Peyer's patch (tissue), 4 donors: ENCODE data around the gene EGFLAM. TPM values are rescaled to one million over a fixed set of nuclear protein-coding genes. Genes with fewer than 3 reads are reported as not detected.

Experiments
- DNase-seq, 3 donors: peaks; one replicate each; pipeline ENCODE4 v3.0.0-alpha.2; 2017 to 2019
- H3K27ac ChIP-seq, 4 donors: fragments of 200-600 bp; sonication (generic); one replicate each; pipeline ENCODE4 v1.5.1; 2016 to 2019
- H3K27me3 ChIP-seq, 2 donors: fragments of 200-600 bp; sonication (generic); one replicate each; pipeline ENCODE4 v1.5.1; 2019
- H3K36me3 ChIP-seq, 3 donors: fragments of 200-600 bp; sonication (generic); one replicate each; pipeline ENCODE4 v1.5.1; 2016 to 2019
- H3K4me1 ChIP-seq, 4 donors: fragments of 200-600 bp; sonication (generic); one replicate each; pipeline ENCODE4 v1.5.1; 2016 to 2019
- H3K4me3 ChIP-seq, 4 donors: fragments of 200-600 bp; sonication (generic); 1 replicate in 3 of 4; 2 replicates in 1 of 4; pipeline ENCODE4 v1.5.1; 2016 to 2019; ENCODE audit warnings: mild to moderate bottlenecking in 1 of 4
- H3K9me3 ChIP-seq, 4 donors: fragments of 200-600 bp; sonication (generic); one replicate each; pipeline ENCODE4 v1.5.1; 2016 to 2019; ENCODE audit warnings: mild to moderate bottlenecking in 1 of 4
- CTCF ChIP-seq, 6 experiments: fragments of 450-650 bp in 4 of 6; fragments of 200-600 bp in 2 of 6; sonication (generic) in 1 of 6; IDR thresholded peaks; one replicate each; pipeline ENCODE4 v1.5.1; 2017 to 2019; ENCODE audit warnings: antibody characterized with exemption in 6 of 6, mild to moderate bottlenecking in 3 of 6, moderate library complexity in 1 of 6
- POLR2A ChIP-seq, 2 donors: fragments of 450-650 bp; IDR thresholded peaks; one replicate each; pipeline ENCODE4 v1.5.1; 2017; ENCODE audit warnings: antibody characterized with exemption in 2 of 2, mild to moderate bottlenecking in 2 of 2, moderate library complexity in 2 of 2
- total RNA-seq, 4 donors: library from RNA; depleted of rRNA; stranded (reverse); fragments of >200 nt; gene quantifications; one replicate each; pipeline ENCODE4 v1.1.0, GENCODE V29; 2016

EGFLAM gene
- total RNA-seq, 4 donors from 2014 or later = 0.54 to 1.7 (median 0.70) TPM; not detected in 1

- H3K27me3 ChIP-seq = peaks cover 0 to 12% of the 10 kb centered on the region in 2 donors
- H3K4me3 ChIP-seq = peak overlapping the region in 3 of 4 donors; percentile 4 to 52 (median 41)
- H3K36me3 ChIP-seq = no peaks in the 10 kb centered on the region
- peaks cover 0 to 6% (median 0%) of the 10 kb centered on the region in 4 donors for H3K4me1 ChIP-seq
- H3K9me3 ChIP-seq = no peaks in the 10 kb centered on the region
- DNase-seq = no peak
- peak overlapping the region in 1 of 4 donors; percentile 13 for H3K27ac ChIP-seq
- TF ChIP-seq CTCF (IDR thresholded peaks at IDR 0.05) = no peak
- no peak for TF ChIP-seq POLR2A (IDR thresholded peaks at IDR 0.05)
Measured at GRCh38 chr5:38257308-38258041, 884 bp upstream of the EGFLAM start.

GRCh38 chr5:38258042-38258318 lies 379 bp upstream of the EGFLAM start:
- DNase-seq = no peak
- Histone ChIP-seq H3K36me3 (no peaks in the 10 kb centered on the region), H3K9me3 (no peaks in the 10 kb centered on the region), H3K27ac (peak overlapping the region in 1 of 4 donors; percentile 13), H3K27me3 (peaks cover 0 to 12% of the 10 kb centered on the region in 2 donors), H3K4me3 (peak overlapping the region in 3 of 4 donors; percentile 4 to 52 (median 41)), H3K4me1 (peaks cover 0 to 6% (median 0%) of the 10 kb centered on the region in 4 donors)
- TF ChIP-seq POLR2A (IDR thresholded peaks at IDR 0.05) = no peak
- TF ChIP-seq CTCF (IDR thresholded peaks at IDR 0.05) = no peak

GRCh38 chr5:38259062-38259808 lies 876 bp downstream of the EGFLAM start:
- H3K9me3 ChIP-seq = no peaks in the 10 kb centered on the region
- no peak for DNase-seq
- H3K4me1 ChIP-seq = peaks cover 0 to 6% (median 0%) of the 10 kb centered on the region in 4 donors
- H3K27me3 ChIP-seq = peaks cover 0 to 12% of the 10 kb centered on the region in 2 donors
- no peak overlapping the region for H3K27ac ChIP-seq
- peak overlapping the region in 3 of 4 donors; percentile 4 to 52 (median 41) for H3K4me3 ChIP-seq
- H3K36me3 ChIP-seq = no peaks in the 10 kb centered on the region
- TF ChIP-seq CTCF (IDR thresholded peaks at IDR 0.05) = no peak
- TF ChIP-seq POLR2A (IDR thresholded peaks at IDR 0.05) = no peak

- H3K4me3 ChIP-seq = no peak overlapping the region
- H3K4me1 ChIP-seq = peaks cover 0 to 6% (median 0%) of the 10 kb centered on the region in 4 donors
- H3K27ac ChIP-seq = no peak overlapping the region
- H3K9me3 ChIP-seq = no peaks in the 10 kb centered on the region
- no peaks in the 10 kb centered on the region for H3K36me3 ChIP-seq
- DNase-seq = no peak
- peaks cover 0 to 12% of the 10 kb centered on the region in 2 donors for H3K27me3 ChIP-seq
- TF ChIP-seq POLR2A (IDR thresholded peaks at IDR 0.05) = no peak
- TF ChIP-seq CTCF (IDR thresholded peaks at IDR 0.05) = no peak
Measured at GRCh38 chr5:38259809-38260160, 1.4 kb downstream of the EGFLAM start.

- Histone ChIP-seq H3K36me3 (no peaks in the 10 kb centered on the region), H3K27ac (no peak overlapping the region), H3K4me3 (no peak overlapping the region), H3K27me3 (no peaks in the 10 kb centered on the region), H3K4me1 (no peaks in the 10 kb centered on the region), H3K9me3 (no peaks in the 10 kb centered on the region)
- TF ChIP-seq POLR2A (IDR thresholded peaks at IDR 0.05) = no peak
- DNase-seq = no peak
Measured at GRCh38 chr5:38263983-38264382, 5.6 kb downstream of the EGFLAM start.

GRCh38 chr5:38265546-38266179 lies 7.3 kb downstream of the EGFLAM start:
- no peak overlapping the region for H3K4me3 ChIP-seq
- no peaks in the 10 kb centered on the region for H3K36me3 ChIP-seq
- no peaks in the 10 kb centered on the region for H3K27me3 ChIP-seq
- TF ChIP-seq CTCF (IDR thresholded peaks at IDR 0.05) (peak in 4 of 6 experiments; percentile 32 to 41 (median 35)), POLR2A (IDR thresholded peaks at IDR 0.05) (no peak)
- H3K27ac ChIP-seq = no peak overlapping the region
- peak in 1 of 3 donors; percentile 65 for DNase-seq
- H3K4me1 ChIP-seq = no peaks in the 10 kb centered on the region
- no peaks in the 10 kb centered on the region for H3K9me3 ChIP-seq
